Measurements from ENCODE around the gene COMMD1. TPM values are rescaled to one million over a fixed set of nuclear protein-coding genes. Genes with fewer than 3 reads are reported as not detected.
"Not testable (repeated sequence)": the region's sequence is repeated elsewhere in the genome, so short reads cannot be mapped to it uniquely, and the experiment has no call there.

Gene COMMD1
- total RNA-seq, 1 donor from 2014 or later = 36.1 TPM

GRCh38 chr2:61995065-61995464 is 89.6 kb downstream of the COMMD1 start:
- Mint-ChIP-seq H3K4me3 (no peak overlapping the region), H3K36me3 (no peaks in the 10 kb centered on the region), H3K4me1 (peaks cover 8% of the 10 kb centered on the region), H3K9me3 (no peaks in the 10 kb centered on the region), H3K27me3 (ENCODE audit: low read depth) (no peaks in the 10 kb centered on the region), H3K27ac (no peak overlapping the region)
- DNase-seq (ENCODE audit: low spot score in 2 of 2, unreplicated experiment in 2 of 2) = no peak
- no peak for TF ChIP-seq CTCF (IDR thresholded peaks at IDR 0.05; ENCODE audit: unreplicated experiment)

DNA sequence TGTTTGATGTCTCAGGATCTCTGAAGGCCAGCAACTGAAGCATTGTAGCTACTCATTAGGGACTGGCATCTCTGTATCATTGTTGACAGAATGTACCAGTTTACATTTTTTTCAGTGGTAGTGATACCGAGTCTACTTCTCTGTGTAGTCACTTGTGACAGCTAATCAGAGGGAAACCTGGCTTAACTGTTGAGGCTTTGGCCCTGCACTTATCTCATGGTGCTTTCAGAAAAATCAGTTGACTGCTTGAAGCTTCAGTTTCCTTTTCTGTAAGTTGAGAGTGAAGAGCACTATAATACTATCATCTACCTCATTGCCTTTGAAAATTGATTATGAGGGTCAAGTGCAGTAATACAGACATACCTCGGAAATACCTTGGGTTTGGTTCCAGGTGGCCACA is 90.0 kb downstream of the COMMD1 start:
- H3K4me3 Mint-ChIP-seq = no peak overlapping the region
- H3K4me1 Mint-ChIP-seq = peaks cover 8% of the 10 kb centered on the region
- H3K27me3 Mint-ChIP-seq (ENCODE audit: low read depth) = no peaks in the 10 kb centered on the region
- DNase-seq (ENCODE audit: low spot score in 2 of 2, unreplicated experiment in 2 of 2) = no peak
- H3K36me3 Mint-ChIP-seq = no peaks in the 10 kb centered on the region
- H3K9me3 Mint-ChIP-seq = no peaks in the 10 kb centered on the region
- H3K27ac Mint-ChIP-seq = no peak overlapping the region
- TF ChIP-seq CTCF (IDR thresholded peaks at IDR 0.05; ENCODE audit: unreplicated experiment) = no peak

- Mint-ChIP-seq H3K27ac (no peak overlapping the region), H3K9me3 (no peaks in the 10 kb centered on the region), H3K4me3 (no peak overlapping the region), H3K36me3 (no peaks in the 10 kb centered on the region), H3K4me1 (peaks cover 8% of the 10 kb centered on the region), H3K27me3 (ENCODE audit: low read depth) (no peaks in the 10 kb centered on the region)
- no peak for TF ChIP-seq CTCF (IDR thresholded peaks at IDR 0.05; ENCODE audit: unreplicated experiment)
- DNase-seq (ENCODE audit: low spot score in 2 of 2, unreplicated experiment in 2 of 2) = no peak
Observed at GRCh38 chr2:61998426-61998825, 93.0 kb downstream of the COMMD1 start.

GRCh38 chr2:62000538-62000937 is 95.1 kb downstream of the COMMD1 start:
- Mint-ChIP-seq H3K27ac (no peak overlapping the region), H3K9me3 (no peaks in the 10 kb centered on the region), H3K4me1 (peaks cover 6% of the 10 kb centered on the region), H3K27me3 (ENCODE audit: low read depth) (no peaks in the 10 kb centered on the region), H3K36me3 (peaks cover 7% of the 10 kb centered on the region), H3K4me3 (no peak overlapping the region)
- TF ChIP-seq CTCF (IDR thresholded peaks at IDR 0.05; ENCODE audit: unreplicated experiment) = no peak
- no peak for DNase-seq (ENCODE audit: low spot score in 2 of 2, unreplicated experiment in 2 of 2)

DNA sequence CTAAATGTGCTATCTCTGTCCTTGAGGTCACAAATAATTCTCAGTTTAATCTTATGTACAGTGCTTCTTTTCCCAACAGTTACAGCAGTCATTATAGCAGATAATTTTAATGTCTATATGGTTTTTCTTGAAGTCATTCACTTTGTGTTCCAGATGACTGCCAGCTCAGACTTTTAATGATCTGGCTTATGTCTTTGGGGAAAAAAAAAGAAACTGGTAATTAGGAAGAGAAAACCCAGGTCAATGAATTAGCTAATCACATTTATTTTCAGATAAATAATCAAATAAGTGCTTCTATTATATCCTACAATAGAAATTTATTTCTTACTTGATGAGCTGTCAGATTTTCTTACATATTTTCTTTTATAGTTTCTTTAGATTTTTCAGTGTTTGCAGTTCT is 96.0 kb downstream of the COMMD1 start:
- DNase-seq (ENCODE audit: low spot score in 2 of 2, unreplicated experiment in 2 of 2) = no peak
- H3K4me3 Mint-ChIP-seq = no peak overlapping the region
- no peaks in the 10 kb centered on the region for H3K27me3 Mint-ChIP-seq (ENCODE audit: low read depth)
- peaks cover 7% of the 10 kb centered on the region for H3K36me3 Mint-ChIP-seq
- no peaks in the 10 kb centered on the region for H3K9me3 Mint-ChIP-seq
- TF ChIP-seq CTCF (IDR thresholded peaks at IDR 0.05; ENCODE audit: unreplicated experiment) = no peak
- no peak overlapping the region for H3K27ac Mint-ChIP-seq
- peaks cover 6% of the 10 kb centered on the region for H3K4me1 Mint-ChIP-seq

DNA sequence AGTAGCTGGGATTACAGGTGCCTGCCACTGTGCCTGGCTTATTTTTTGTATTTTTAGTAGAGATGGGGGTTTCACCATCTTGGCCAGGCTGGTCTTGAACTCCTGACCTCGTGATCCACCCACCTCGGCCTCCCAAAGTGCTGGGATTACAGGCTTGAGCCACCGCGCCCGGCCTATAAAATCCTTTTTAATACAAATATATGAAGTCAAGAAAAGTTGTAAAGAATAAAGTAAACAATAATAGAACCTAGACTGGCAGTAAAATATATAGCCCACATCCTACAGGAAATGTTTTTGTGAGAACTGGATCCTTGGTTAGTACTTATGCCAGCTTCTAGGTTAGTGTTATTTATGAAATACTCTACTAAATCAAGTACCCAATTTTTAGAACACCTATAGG is 99.0 kb downstream of the COMMD1 start:
- not testable (repeated sequence) for H3K27ac Mint-ChIP-seq; H3K4me1 Mint-ChIP-seq; H3K36me3 Mint-ChIP-seq; H3K9me3 Mint-ChIP-seq; DNase-seq (ENCODE audit: low spot score in 2 of 2, unreplicated experiment in 2 of 2); H3K4me3 Mint-ChIP-seq; H3K27me3 Mint-ChIP-seq (ENCODE audit: low read depth)
